Activated CD8-positive, alpha-beta memory T cell treated with anti-CD3 and anti-CD28 coated beads, Interleukin-2, amount 50 U/mL, for 4 hours (primary cell): ENCODE measurements around the gene LIPH.
A peak's percentile ranks its signal among the peaks of the same experiment; 100 is the strongest.

Experiments
- DNase-seq: peaks from one replicate; pipeline ENCODE4 v3.0.0-alpha.2; 2020

The LIPH gene

GRCh38 chr3:185539934-185540333, 12.5 kb downstream of the LIPH start:
- DNase-seq = no peak

- no peak for DNase-seq
Measured at GRCh38 chr3:185537369-185537970, 14.9 kb downstream of the LIPH start.

- no peak for DNase-seq
Measured at GRCh38 chr3:185534511-185534910, 17.9 kb downstream of the LIPH start.

- DNase-seq = no peak
Measured at GRCh38 chr3:185532901-185533300, 19.5 kb downstream of the LIPH start.

- no peak for DNase-seq
Measured at GRCh38 chr3:185530856-185531255, 21.5 kb downstream of the LIPH start.

DNA sequence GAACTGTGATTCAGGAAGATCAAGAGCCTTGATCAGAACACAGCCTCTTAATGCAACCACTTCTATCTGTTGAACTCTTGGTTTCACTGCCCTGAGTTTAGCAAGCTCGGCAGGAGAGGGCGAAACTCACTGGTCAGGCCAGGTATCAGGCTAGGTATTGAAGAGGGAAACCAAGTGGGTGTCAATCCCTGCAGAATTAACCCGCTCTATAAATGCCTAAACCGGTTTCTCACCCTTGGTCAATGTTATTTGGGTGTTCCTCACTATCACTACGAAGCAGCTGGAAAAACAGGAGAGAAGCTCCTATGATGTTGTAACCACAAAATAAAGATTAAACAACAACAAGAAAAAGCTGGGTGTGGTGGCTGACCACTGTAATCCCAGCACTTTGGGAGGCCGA, 23.9 kb downstream of the LIPH start:
- DNase-seq = no peak

- no peak for DNase-seq
Measured at GRCh38 chr3:185527364-185527763, 25.0 kb downstream of the LIPH start.

DNA sequence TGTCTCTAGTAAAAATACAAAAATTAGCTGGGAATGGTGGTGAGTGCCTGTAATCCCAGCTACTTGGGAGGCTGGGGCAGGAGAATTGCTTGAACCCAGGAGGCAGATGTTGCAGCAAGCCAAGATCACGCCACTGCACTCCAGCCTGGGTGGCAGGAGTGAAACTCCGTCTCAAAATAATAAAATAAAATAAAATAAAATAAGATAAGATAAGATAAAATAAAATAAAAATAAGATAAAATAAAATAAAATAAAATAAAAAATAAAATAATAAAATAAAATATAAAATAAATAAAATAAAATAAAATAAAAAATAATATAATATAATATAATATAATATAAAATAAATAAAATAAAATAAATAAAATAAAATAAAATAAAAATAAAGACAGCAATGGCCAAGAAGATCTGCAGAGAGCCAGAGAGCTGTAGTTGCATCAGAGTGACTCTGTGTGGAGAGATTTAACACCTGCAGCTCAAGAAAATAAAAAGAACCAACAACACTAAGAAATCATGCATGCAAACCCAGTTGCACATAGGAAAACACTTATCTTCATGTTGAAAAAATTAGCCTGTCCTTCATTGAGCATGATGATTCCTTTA, 25.9 kb downstream of the LIPH start:
- DNase-seq = no peak

DNA sequence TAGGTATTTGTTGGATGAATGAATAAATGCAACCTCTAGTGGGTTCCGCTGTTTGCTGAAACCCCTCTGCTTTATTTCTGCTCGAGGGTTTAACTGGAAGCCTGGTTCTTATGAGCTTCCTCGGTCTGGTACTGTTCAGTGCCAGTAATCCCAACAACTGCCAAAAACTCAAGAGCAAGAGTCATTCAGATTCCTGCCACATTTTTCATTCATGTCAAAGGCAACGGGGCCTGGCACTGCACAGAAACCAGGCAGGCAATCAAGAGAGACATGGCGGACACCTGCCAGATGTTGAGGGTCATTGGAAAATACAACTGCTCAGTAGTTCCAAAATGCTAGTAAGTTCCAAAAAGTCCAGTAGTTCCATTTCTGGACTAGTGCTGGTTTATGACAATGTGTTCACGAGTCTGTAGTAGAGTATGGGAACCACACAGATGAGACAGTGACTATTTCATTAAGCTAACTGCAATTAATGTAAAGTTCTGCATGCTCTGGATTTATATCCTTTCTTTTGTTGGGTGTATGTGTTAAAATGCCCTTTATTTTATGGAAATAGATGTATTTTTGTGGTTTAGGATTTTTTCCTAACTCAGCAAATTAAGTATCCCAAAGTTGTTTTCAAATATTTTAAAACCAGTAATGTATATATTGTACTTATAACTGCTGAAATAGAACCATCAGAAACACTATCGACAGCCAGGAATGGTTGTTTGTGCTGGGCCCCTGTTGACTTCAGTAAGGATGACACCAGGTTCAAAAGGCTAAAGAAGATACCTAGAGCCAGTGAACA, 30.8 kb downstream of the LIPH start:
- DNase-seq = no peak

- no peak for DNase-seq
Measured at GRCh38 chr3:185519021-185519420, 33.4 kb downstream of the LIPH start.

DNA sequence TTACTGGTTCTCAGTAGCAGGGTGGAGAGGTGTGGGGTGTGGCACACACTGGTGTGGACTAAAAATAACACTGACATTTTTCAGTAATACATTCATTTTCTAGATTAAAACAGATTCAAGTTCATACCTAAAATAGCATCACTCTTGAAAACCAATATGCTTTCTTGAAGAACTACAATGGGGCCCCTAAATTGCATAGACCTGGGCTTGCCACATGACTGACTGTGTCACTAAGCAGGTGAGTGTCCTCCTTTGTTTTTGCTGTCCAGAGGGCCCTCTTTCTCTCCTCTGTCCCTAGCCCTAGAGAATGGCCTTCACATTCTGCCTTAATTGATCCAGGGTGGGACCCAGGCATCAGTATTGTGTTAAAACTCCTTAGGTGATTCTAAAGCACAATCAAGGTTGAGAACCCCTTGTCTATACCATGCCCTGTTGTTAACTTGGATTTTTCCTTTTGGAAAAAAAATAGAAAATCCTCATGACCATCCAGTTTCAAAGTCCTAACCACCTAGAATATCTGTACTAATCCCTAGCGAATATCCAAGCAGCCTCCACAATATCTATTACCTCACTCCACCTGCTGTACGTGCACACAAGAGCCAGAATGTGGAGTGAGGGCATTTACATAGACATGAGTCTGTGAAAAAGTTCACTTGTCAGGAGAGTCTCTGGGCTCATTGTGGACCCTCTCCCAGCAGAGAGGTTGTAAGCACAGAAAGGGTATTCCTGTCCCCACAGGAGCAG, 34.8 kb downstream of the LIPH start:
- no peak for DNase-seq

DNA sequence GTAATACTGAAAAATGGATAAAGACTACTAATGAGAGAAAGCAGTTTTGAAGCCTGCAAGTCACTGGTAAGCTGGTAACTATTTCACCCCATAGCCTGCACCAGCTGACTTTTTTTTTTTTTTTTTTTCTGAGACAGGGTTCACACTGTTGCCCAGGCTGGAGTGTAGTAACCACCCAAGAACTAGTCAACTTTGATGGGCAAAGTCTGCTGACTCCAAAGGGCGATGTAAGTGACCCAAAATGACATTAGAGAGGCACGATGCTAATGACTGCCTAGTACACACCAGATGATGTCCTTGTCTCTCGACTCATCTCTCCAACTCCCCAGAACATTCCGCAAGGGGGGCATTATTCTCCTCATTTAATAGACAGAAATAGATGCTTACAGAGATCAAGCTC, 40.7 kb downstream of the LIPH start:
- no peak for DNase-seq

GRCh38 chr3:185508335-185508991, 43.9 kb downstream of the LIPH start:
- no peak for DNase-seq

DNA sequence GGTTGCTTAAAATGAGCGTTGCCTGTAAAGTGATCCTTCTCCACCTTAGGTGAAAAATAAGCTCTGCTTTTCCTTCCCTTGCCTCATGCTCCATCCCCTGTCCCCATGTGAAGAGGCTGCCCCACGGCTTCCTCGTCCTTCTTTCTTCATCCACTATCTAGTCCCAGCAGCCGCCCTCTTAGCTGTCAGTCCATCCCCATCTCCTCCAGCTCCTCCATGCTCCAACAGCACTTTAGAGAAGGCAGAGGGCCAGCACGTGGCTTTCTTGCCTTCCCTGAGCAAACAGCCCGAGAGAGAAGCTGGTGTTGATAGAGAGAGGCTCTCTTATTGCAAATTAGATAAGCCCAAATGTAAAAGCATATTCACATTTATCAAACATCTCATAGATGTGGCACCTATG, 44.5 kb downstream of the LIPH start:
- no peak for DNase-seq

- no peak for DNase-seq
Measured at GRCh38 chr3:185504636-185505035, 47.8 kb downstream of the LIPH start.

- no peak for DNase-seq
Measured at GRCh38 chr3:185503521-185503920, 48.9 kb downstream of the LIPH start.

- DNase-seq = no peak
Measured at GRCh38 chr3:185502987-185503386, 49.4 kb downstream of the LIPH start.

GRCh38 chr3:185498503-185499396, 53.6 kb downstream of the LIPH start, which contains the start of gene TMEM41A:
Gene TMEM41A (minus strand): TSS chr3:185499035. CDS start chr3:185498961, 74 bp downstream.
- DNase-seq = peak; percentile 89

- DNase-seq = no peak
Measured at GRCh38 chr3:185490241-185490640, 62.1 kb downstream of the LIPH start.

DNA sequence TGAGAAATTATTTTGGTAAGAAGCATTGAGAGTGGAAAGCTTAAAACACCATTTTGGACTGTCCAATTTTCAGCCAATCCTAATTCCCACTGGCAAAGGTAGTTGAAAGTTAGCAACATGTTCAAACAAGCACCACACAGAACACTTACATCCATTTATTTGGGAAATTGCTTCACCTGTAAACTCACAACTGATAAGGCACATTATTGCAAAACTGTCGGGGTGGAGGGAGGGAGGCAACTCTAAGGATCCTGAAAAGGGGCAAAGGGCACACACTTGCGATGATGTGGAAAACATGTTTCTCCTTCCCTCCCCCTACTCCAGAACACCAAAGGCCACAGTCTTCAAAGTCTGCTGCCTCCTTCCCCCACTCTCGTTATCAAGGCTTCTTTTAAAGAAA, 62.9 kb downstream of the LIPH start:
- DNase-seq = no peak

DNA sequence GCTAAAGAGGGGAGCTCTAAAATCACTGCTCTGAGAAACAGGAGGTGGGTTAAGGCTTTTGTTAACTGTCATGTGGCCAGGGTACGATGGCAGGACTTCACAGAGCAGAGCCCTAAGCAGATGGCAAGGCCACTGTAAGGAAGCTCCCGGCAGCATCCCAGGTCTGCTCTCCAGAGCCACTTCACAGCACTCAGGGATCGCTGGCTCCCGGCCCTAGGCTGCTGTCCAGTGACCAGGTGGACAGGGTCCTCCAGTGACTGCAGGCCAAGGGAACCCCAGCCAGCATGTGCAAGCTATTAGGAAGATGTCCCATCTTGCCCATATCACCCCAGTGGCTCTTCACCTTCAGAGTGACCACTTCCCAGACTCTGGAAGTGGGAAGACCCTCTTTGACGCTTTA, 63.9 kb downstream of the LIPH start:
- no peak for DNase-seq

- DNase-seq = no peak
Measured at GRCh38 chr3:185486394-185486793, 66.0 kb downstream of the LIPH start.
